Right lobe of liver (tissue), 4 donors: ENCODE data around the gene BEND5.

ENCODE experiments used
- CTCF ChIP-seq, 4 donors: fragments of 200-600 bp in 3 of 4; fragments of 450-650 bp in 1 of 4; IDR thresholded peaks; one replicate each; pipeline versions ENCODE4 v1.5.1 to v1.8.0; 2016 to 2022; ENCODE audit warnings: antibody characterized with exemption in 4 of 4, mild to moderate bottlenecking in 2 of 4
- POLR2A ChIP-seq: fragments of 450-650 bp; IDR thresholded peaks from one replicate; pipeline ENCODE4 v1.6.1; 2017; ENCODE audit warnings: antibody characterized with exemption, mild to moderate bottlenecking
- donor health status: DM: no; HTN: no; CAD: no.
- donor health status: DM: no; HTN: no; CAD: no.
- donor health status: DM: no; HTN: yes; CAD: no.

- no peak for TF ChIP-seq CTCF (IDR thresholded peaks at IDR 0.05)
- TF ChIP-seq POLR2A: no peak
Measured at GRCh38 chr1:48725341-48726046, 51.2 kb downstream of the BEND5 start.
